ENCODE data around the gene PARP16.
"Not testable (repeated sequence)": the region's sequence is repeated elsewhere in the genome, so short reads cannot be mapped to it uniquely, and the experiment has no call there.

PARP16 gene

GRCh38 chr15:65270811-65271545 is 15.7 kb downstream of the PARP16 start:
- not testable (repeated sequence) for DNase-seq

- no peak for DNase-seq
Observed at GRCh38 chr15:65268411-65268810, 18.3 kb downstream of the PARP16 start.

GRCh38 chr15:65266469-65266868 is 20.2 kb downstream of the PARP16 start:
- DNase-seq: no peak

- DNase-seq: no peak
Observed at GRCh38 chr15:65264863-65265430, 21.7 kb downstream of the PARP16 start.

GRCh38 chr15:65263313-65263712 is 23.4 kb downstream of the PARP16 start:
- DNase-seq: no peak

GRCh38 chr15:65260968-65261367 is 25.7 kb downstream of the PARP16 start:
- no peak for DNase-seq

GRCh38 chr15:65259367-65259797 is 27.3 kb downstream of the PARP16 start:
- DNase-seq: no peak

GRCh38 chr15:65258375-65259262 is 28.1 kb downstream of the PARP16 start:
- DNase-seq: no peak

- DNase-seq: no peak
Observed at GRCh38 chr15:65255486-65256140, 31.1 kb downstream of the PARP16 start.

- no peak for DNase-seq
Observed at GRCh38 chr15:65254758-65255157, 31.9 kb downstream of the PARP16 start.

- no peak for DNase-seq
Observed at GRCh38 chr15:65254356-65254755, 32.3 kb downstream of the PARP16 start.

GRCh38 chr15:65249641-65250040 is 37.0 kb downstream of the PARP16 start:
- DNase-seq: peak; percentile 84

GRCh38 chr15:65248511-65249255 is 38.0 kb downstream of the PARP16 start:
- no peak for DNase-seq

GRCh38 chr15:65246939-65247338 is 39.7 kb downstream of the PARP16 start:
- no peak for DNase-seq

- DNase-seq: no peak
Observed at GRCh38 chr15:65246026-65246714, 40.5 kb downstream of the PARP16 start.

GRCh38 chr15:65245096-65245856 is 41.4 kb downstream of the PARP16 start:
- DNase-seq: no peak

GRCh38 chr15:65244638-65245037 is 42.0 kb downstream of the PARP16 start:
- DNase-seq: no peak

- not testable (repeated sequence) for DNase-seq
Observed at GRCh38 chr15:65236443-65236842, 50.2 kb downstream of the PARP16 start.

- DNase-seq: no peak
Observed at GRCh38 chr15:65233696-65234095, 53.0 kb downstream of the PARP16 start.

- no peak for DNase-seq
Observed at GRCh38 chr15:65232520-65232919, 54.2 kb downstream of the PARP16 start.

GRCh38 chr15:65231306-65231705 is 55.4 kb downstream of the PARP16 start:
- no peak for DNase-seq
